HCT116 (cell line): ENCODE data around the gene NT5C2.

Experiments used
- CEBPB ChIP-seq: IDR thresholded peaks from 2 replicates; pipeline ENCODE4 v1.6.1; 2012; ENCODE audit warnings: low read depth
- POLR2A ChIP-seq: IDR thresholded peaks from 2 replicates; pipeline ENCODE4 v1.7.0; 2011; ENCODE audit warnings: borderline replicate concordance; ENCODE audit not compliant: insufficient read depth, insufficient read length; ENCODE audit errors: extremely low read depth
- SRF ChIP-seq: IDR thresholded peaks from 2 replicates; pipeline ENCODE4 v1.6.1; 2012; ENCODE audit warnings: low read depth
- ZFX ChIP-seq: fragments of 450-650 bp; IDR thresholded peaks from 2 replicates; pipeline ENCODE4 v1.6.1; 2017
- TF ChIP-seq, protein P1 (sequence below), 3 experiments: fragments of 200-600 bp in 1 of 3; sonication (generic) in 1 of 3; IDR thresholded peaks in 2 of 3; conservative IDR thresholded peaks in 1 of 3; 2 replicates each; pipeline ENCODE4 v1.5.1; 2012 to 2017; ENCODE audit warnings: low read depth in 2 of 3, low read length in 2 of 3, antibody characterized with exemption in 1 of 3, borderline replicate concordance in 1 of 3, control low read depth in 1 of 3, mild to moderate bottlenecking in 1 of 3, mixed read lengths in 1 of 3, mixed run types in 1 of 3, moderate library complexity in 1 of 3; ENCODE audit not compliant: insufficient read depth in 1 of 3
- TF ChIP-seq, protein P2 (sequence below): IDR thresholded peaks from 2 replicates; pipeline ENCODE4 v1.6.1; 2012
- TF ChIP-seq, protein P3 (sequence below): IDR thresholded peaks from 2 replicates; pipeline ENCODE4 v1.6.1; 2012; ENCODE audit warnings: low read depth

DNA sequence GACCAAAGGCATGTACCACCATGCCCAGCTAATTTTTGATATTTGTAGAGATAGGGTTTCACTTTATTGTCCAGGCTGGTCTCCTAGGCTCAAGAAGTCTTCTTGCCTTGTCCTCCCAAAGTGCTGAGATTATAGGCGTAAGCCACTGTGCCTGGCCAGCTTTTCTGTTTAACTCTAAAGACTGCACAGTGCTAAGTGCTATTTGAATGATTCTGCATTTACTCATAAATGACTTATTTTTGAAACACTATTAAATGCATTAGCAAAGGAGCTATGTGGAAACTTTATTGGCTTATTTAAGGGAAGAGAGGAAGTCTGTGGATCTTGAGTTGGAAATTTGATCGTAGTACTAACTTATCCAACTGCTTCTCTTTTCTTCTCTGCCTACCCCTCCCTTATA lies 89.1 kb downstream of the NT5C2 start:
- TF ChIP-seq, protein P1, sequence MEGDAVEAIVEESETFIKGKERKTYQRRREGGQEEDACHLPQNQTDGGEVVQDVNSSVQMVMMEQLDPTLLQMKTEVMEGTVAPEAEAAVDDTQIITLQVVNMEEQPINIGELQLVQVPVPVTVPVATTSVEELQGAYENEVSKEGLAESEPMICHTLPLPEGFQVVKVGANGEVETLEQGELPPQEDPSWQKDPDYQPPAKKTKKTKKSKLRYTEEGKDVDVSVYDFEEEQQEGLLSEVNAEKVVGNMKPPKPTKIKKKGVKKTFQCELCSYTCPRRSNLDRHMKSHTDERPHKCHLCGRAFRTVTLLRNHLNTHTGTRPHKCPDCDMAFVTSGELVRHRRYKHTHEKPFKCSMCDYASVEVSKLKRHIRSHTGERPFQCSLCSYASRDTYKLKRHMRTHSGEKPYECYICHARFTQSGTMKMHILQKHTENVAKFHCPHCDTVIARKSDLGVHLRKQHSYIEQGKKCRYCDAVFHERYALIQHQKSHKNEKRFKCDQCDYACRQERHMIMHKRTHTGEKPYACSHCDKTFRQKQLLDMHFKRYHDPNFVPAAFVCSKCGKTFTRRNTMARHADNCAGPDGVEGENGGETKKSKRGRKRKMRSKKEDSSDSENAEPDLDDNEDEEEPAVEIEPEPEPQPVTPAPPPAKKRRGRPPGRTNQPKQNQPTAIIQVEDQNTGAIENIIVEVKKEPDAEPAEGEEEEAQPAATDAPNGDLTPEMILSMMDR (IDR thresholded peaks at IDR 0.05 in 2 of 3, conservative IDR thresholded peaks at IDR 0.05 in 1 of 3; ENCODE audit: borderline replicate concordance in 1 of 3, insufficient read depth in 1 of 3, low read depth in 2 of 3, low read length in 2 of 3): no peak
- TF ChIP-seq, protein P2, sequence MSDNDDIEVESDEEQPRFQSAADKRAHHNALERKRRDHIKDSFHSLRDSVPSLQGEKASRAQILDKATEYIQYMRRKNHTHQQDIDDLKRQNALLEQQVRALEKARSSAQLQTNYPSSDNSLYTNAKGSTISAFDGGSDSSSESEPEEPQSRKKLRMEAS: no peak
- TF ChIP-seq POLR2A (no peak), SRF (no peak), CEBPB (no peak), ZFX (no peak)
- TF ChIP-seq, protein P3, sequence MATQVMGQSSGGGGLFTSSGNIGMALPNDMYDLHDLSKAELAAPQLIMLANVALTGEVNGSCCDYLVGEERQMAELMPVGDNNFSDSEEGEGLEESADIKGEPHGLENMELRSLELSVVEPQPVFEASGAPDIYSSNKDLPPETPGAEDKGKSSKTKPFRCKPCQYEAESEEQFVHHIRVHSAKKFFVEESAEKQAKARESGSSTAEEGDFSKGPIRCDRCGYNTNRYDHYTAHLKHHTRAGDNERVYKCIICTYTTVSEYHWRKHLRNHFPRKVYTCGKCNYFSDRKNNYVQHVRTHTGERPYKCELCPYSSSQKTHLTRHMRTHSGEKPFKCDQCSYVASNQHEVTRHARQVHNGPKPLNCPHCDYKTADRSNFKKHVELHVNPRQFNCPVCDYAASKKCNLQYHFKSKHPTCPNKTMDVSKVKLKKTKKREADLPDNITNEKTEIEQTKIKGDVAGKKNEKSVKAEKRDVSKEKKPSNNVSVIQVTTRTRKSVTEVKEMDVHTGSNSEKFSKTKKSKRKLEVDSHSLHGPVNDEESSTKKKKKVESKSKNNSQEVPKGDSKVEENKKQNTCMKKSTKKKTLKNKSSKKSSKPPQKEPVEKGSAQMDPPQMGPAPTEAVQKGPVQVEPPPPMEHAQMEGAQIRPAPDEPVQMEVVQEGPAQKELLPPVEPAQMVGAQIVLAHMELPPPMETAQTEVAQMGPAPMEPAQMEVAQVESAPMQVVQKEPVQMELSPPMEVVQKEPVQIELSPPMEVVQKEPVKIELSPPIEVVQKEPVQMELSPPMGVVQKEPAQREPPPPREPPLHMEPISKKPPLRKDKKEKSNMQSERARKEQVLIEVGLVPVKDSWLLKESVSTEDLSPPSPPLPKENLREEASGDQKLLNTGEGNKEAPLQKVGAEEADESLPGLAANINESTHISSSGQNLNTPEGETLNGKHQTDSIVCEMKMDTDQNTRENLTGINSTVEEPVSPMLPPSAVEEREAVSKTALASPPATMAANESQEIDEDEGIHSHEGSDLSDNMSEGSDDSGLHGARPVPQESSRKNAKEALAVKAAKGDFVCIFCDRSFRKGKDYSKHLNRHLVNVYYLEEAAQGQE: no peak
